ENCODE measurements around the gene DUSP23.

DUSP23 gene

DNA sequence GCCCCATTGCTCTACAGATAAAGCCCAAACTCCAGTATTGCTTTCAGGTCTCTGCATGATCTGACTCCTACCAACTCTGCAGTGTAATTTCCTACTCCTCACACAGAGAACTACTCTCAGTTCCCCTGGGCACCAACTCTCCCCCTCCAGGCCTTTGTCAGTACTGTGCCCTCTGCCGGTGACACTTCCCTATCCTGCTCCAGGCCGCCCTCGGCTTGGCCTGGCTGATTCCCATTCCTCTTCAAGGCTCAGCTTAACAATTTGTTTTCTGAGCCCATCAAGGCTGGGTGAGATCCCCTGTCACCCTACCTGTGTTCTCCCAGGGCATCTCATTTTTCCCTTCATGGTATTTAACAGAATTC is 48.5 kb downstream of the DUSP23 start:
- no peak for DNase-seq

DNA sequence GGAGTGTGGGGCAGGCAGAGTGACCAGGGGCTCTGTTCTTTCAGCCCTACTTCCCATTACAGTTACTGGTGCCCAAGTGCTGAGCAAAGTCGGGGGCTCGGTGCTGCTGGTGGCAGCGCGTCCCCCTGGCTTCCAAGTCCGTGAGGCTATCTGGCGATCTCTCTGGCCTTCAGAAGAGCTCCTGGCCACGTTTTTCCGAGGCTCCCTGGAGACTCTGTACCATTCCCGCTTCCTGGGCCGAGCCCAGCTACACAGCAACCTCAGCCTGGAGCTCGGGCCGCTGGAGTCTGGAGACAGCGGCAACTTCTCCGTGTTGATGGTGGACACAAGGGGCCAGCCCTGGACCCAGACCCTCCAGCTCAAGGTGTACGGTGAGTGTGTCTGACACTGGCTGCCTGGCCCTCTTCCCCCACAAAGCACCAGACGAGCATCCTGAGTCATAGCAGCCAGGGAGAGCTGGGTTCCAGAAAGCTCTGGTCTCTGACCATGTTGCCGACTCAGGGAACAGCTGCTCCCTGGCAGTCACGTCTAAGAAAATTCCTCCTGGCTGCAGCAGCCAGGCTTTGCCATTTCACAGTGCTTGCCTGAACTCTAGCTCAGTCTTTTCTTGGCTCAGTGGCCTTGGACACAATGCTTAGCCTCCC is 49.2 kb downstream of the DUSP23 start:
- no peak for DNase-seq

DNA sequence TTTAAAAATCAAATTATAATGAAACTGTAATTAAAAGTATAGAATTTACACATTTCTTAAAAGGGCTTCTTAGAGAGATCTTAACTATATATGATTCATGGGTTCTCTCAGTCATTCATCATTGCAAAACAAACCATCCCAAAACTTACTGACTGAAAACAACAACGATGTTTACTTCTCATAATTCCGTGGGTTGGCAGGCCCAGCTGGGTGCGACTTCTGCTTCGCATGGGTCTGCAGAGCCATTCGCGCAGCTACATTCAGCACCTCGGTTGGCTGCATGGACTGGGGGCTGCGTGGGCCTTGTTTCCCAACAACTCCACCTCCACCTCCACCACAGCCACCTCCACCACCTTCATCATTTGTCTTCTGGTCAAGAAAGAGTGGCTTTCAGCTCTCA is 50.0 kb downstream of the DUSP23 start:
- no peak for DNase-seq

DNA sequence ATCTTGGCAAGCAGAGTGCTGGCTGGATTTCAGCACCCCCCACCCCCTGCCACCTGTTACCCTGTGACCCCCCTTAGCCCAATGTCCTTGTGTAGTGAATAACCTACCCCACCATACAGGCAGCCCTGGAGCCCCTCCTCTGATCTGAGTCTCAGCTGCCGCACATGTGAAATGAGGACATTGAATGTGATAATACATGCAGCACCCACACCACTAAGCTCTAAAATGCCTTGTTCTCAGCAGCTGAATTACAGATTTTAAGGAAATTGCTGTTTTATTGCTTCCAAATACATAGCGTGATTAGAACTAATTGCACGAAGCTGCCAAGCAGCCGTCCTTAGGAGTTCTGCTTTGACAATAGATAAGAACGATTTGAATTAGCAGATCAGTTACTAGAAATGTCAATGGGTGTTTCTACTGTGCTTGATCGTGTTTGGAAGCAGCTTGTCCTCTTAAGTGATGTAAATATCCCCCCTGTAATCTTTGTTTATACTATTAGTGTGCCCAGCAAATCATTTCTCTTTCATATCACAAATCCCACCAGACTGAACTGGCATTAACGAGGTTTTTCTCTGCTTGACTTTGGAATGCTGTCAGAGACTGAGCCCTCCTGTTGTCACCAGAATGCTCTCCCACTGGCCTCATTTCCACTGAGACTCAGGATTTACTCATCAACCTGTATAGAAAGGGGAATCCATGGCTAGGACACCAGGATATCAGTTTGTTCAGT is 50.8 kb downstream of the DUSP23 start:
- no peak for DNase-seq

All from activated CD4-positive, alpha-beta T cell treated with anti-CD3 and anti-CD28 coated beads, Interleukin-2, amount 50 U/mL, for 48 hours (primary cell).